K562 (cell line): ENCODE measurements around the gene CMIP. TPM values are rescaled to one million over a fixed set of nuclear protein-coding genes. Genes with fewer than 3 reads are reported as not detected.

ENCODE experiments used
- CXXC5 ChIP-seq: fragments of 250-450 bp; sonication (Bioruptor Pico); IDR thresholded peaks from 2 replicates; pipeline ENCODE4 v1.8.0; 2022; ENCODE audit warnings: inconsistent platforms, mild to moderate bottlenecking, moderate library complexity
- ELF1 ChIP-seq: fragments of 200-800 bp; sonication (Bioruptor generic); IDR thresholded peaks from 2 replicates; pipeline ENCODE4 v1.6.1; 2016; ENCODE audit warnings: missing genetic modification characterization, missing compliant biosample characterization
- HDAC1 ChIP-seq, 2 experiments: fragments of 450-650 bp; IDR thresholded peaks; 2 replicates each; pipeline ENCODE4 v1.6.1; 2016 to 2017; ENCODE audit warnings: inconsistent platforms in 1 of 2, mild to moderate bottlenecking in 1 of 2, moderate library complexity in 1 of 2
- ILK ChIP-seq: fragments of 450-650 bp; IDR thresholded peaks from 2 replicates; pipeline ENCODE4 v1.6.1; 2016; ENCODE audit warnings: missing genetic modification characterization, low read depth, mild to moderate bottlenecking, missing compliant biosample characterization, moderate library complexity, borderline replicate concordance
- MXI1 ChIP-seq: IDR thresholded peaks from 2 replicates; pipeline ENCODE4 v1.6.1; 2011; ENCODE audit warnings: low read depth, mild to moderate bottlenecking, improper control_type of control experiment, low read length
- RCOR1 ChIP-seq, 2 experiments: IDR thresholded peaks; 2 replicates each; pipeline ENCODE4 v1.6.1; 2012; ENCODE audit warnings: low read depth in 2 of 2, low read length in 2 of 2, borderline replicate concordance in 1 of 2, improper control_type of control experiment in 1 of 2
- TBP ChIP-seq: optimal IDR thresholded peaks from 2 replicates; pipeline ENCODE3; 2011; ENCODE audit warnings: low read depth, low read length, improper control_type of control experiment
- XRCC3 ChIP-seq: fragments of 450-650 bp; IDR thresholded peaks from 2 replicates; pipeline ENCODE4 v1.6.1; 2017; ENCODE audit warnings: mild to moderate bottlenecking, moderate library complexity
- polyA plus RNA-seq, 8 experiments: library from polyadenylated mRNA; depleted of rRNA in 4 of 8; stranded (reverse) in 5 of 8; unstranded in 3 of 8; fragments of >200 nt; fragmentation: Nextera tagmentation in 2 of 8; fragmentation: Illumina TruSeq in 1 of 8; extraction: Ambion mirVana in 2 of 8; extraction: Trizol in 1 of 8; gene quantifications; 2 replicates each; pipeline versions ENCODE4 v1.2.1 to v1.2.3, GENCODE V29; 2011 to 2014; ENCODE audit warnings: inconsistent platforms in 1 of 8, missing spikeins in 1 of 8
- total RNA-seq, 7 experiments: library from RNA; depleted of rRNA in 6 of 7; stranded (reverse); fragments of >200 nt in 6 of 7; fragmentation: Illumina TruSeq in 2 of 7; extraction: Trizol in 2 of 7; gene quantifications; 2 replicates each; pipeline versions ENCODE4 v1.2.1 to v1.2.3, GENCODE V29; 2011 to 2021; ENCODE audit warnings: low replicate concordance in 1 of 7
- TF ChIP-seq, protein P1 (sequence below), 2 experiments: fragments of 450-650 bp; formaldehyde crosslinking in 1 of 2; IDR thresholded peaks; 2 replicates each; pipeline versions ENCODE4 v1.4.0 to v1.6.1; 2014 to 2020; ENCODE audit warnings: mild to moderate bottlenecking in 2 of 2, borderline replicate concordance in 1 of 2, low read depth in 1 of 2
- TF ChIP-seq, protein P2 (sequence below): sonication (generic); formaldehyde crosslinking; IDR thresholded peaks from 2 replicates; pipeline ENCODE4 v1.9.0; 2022; ENCODE audit warnings: mild to moderate bottlenecking, missing genetic modification reagents
- TF ChIP-seq, protein P3 (sequence below): fragments of 250-450 bp; sonication (Bioruptor Pico); IDR thresholded peaks from 2 replicates; pipeline ENCODE4 v1.9.0; 2021; ENCODE audit warnings: mild to moderate bottlenecking, inconsistent platforms
- TF ChIP-seq, protein P4 (sequence below): fragments of 200-800 bp; sonication (Bioruptor generic); IDR thresholded peaks from 2 replicates; pipeline ENCODE4 v1.6.1; 2017; ENCODE audit warnings: missing genetic modification characterization, missing compliant biosample characterization

The CMIP gene
- total and polyA plus RNA-seq, 9 of the 15 experiments (the other 6 are each of a cell fraction or from before 2014, with no cell fraction given), result 0.94 to 82.5 (median 10.3) TPM

DNA sequence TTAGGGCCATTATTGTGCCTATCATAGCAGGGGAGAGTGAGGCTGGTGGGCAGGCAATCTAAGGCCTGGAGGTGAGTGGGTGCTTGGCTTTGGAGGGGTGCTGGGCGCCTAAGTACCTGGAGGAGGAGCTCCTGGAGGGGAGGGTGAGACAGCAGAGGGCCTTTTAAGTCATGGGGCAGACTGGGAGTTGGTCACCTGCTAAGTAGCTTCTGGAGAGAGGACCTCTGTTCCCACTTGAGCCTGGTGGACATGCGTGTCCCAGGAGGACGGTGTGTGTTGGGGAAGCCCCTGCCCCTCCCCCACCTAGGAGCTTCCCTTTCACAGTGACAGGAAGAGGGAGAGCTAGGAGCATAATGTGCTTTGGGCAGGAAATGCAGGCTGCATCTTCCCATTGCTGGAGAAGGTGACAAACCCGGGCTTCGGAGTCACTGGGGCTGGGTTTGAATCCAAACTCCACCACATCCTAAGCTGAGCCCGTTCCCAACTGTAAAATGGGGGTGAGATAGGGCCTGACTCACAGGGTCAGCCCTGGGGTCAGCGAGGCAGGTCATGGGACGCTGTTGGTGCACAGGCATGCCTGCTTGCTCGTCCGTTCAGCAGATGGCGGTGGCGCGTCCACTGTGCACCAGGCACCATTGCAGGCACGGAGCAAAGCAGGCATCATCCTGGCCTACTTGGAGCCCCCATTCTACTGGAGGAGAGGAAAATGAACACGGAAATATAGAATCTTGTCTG, 37.9 kb downstream of the CMIP start (continued):
- TF ChIP-seq, protein P1, sequence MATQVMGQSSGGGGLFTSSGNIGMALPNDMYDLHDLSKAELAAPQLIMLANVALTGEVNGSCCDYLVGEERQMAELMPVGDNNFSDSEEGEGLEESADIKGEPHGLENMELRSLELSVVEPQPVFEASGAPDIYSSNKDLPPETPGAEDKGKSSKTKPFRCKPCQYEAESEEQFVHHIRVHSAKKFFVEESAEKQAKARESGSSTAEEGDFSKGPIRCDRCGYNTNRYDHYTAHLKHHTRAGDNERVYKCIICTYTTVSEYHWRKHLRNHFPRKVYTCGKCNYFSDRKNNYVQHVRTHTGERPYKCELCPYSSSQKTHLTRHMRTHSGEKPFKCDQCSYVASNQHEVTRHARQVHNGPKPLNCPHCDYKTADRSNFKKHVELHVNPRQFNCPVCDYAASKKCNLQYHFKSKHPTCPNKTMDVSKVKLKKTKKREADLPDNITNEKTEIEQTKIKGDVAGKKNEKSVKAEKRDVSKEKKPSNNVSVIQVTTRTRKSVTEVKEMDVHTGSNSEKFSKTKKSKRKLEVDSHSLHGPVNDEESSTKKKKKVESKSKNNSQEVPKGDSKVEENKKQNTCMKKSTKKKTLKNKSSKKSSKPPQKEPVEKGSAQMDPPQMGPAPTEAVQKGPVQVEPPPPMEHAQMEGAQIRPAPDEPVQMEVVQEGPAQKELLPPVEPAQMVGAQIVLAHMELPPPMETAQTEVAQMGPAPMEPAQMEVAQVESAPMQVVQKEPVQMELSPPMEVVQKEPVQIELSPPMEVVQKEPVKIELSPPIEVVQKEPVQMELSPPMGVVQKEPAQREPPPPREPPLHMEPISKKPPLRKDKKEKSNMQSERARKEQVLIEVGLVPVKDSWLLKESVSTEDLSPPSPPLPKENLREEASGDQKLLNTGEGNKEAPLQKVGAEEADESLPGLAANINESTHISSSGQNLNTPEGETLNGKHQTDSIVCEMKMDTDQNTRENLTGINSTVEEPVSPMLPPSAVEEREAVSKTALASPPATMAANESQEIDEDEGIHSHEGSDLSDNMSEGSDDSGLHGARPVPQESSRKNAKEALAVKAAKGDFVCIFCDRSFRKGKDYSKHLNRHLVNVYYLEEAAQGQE (IDR thresholded peaks at IDR 0.05; ENCODE audit: borderline replicate concordance), result no peak
- TF ChIP-seq, protein P1 (CRISPR knock-in tag; IDR thresholded peaks at IDR 0.05; ENCODE audit: low read depth), result no peak
- TF ChIP-seq XRCC3, result no peak
- TF ChIP-seq, protein P2, sequence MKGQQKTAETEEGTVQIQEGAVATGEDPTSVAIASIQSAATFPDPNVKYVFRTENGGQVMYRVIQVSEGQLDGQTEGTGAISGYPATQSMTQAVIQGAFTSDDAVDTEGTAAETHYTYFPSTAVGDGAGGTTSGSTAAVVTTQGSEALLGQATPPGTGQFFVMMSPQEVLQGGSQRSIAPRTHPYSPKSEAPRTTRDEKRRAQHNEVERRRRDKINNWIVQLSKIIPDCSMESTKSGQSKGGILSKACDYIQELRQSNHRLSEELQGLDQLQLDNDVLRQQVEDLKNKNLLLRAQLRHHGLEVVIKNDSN (CRISPR knock-in tag), result no peak; the same call in 1 of the 2 replicates
- TF ChIP-seq TBP, result no peak
- TF ChIP-seq, protein P3, sequence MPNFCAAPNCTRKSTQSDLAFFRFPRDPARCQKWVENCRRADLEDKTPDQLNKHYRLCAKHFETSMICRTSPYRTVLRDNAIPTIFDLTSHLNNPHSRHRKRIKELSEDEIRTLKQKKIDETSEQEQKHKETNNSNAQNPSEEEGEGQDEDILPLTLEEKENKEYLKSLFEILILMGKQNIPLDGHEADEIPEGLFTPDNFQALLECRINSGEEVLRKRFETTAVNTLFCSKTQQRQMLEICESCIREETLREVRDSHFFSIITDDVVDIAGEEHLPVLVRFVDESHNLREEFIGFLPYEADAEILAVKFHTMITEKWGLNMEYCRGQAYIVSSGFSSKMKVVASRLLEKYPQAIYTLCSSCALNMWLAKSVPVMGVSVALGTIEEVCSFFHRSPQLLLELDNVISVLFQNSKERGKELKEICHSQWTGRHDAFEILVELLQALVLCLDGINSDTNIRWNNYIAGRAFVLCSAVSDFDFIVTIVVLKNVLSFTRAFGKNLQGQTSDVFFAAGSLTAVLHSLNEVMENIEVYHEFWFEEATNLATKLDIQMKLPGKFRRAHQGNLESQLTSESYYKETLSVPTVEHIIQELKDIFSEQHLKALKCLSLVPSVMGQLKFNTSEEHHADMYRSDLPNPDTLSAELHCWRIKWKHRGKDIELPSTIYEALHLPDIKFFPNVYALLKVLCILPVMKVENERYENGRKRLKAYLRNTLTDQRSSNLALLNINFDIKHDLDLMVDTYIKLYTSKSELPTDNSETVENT (CRISPR knock-in tag), result no peak
- TF ChIP-seq HDAC1 (IDR thresholded peaks at IDR 0.05), result no peak
- no peak for TF ChIP-seq ELF1 (tag)
- TF ChIP-seq RCOR1 (IDR thresholded peaks at IDR 0.05; ENCODE audit: borderline replicate concordance in 1 of 2, low read depth in 2 of 2, low read length in 2 of 2), result peak; percentile 2 to 82; a peak in 1 of 4 replicates
- TF ChIP-seq ILK, result no peak
- TF ChIP-seq CXXC5 (CRISPR knock-in tag), result peak; percentile 30; the same call in 1 of the 2 replicates
- TF ChIP-seq, protein P4, sequence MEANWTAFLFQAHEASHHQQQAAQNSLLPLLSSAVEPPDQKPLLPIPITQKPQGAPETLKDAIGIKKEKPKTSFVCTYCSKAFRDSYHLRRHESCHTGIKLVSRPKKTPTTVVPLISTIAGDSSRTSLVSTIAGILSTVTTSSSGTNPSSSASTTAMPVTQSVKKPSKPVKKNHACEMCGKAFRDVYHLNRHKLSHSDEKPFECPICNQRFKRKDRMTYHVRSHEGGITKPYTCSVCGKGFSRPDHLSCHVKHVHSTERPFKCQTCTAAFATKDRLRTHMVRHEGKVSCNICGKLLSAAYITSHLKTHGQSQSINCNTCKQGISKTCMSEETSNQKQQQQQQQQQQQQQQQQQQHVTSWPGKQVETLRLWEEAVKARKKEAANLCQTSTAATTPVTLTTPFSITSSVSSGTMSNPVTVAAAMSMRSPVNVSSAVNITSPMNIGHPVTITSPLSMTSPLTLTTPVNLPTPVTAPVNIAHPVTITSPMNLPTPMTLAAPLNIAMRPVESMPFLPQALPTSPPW, result no peak
- no peak for TF ChIP-seq MXI1
